RWPE2 (cell line): Measurements from ENCODE around the gene TRIM4.

Experiments used
- ATAC-seq: fragments of 200-7000 bp; cut with Tn5 transposase; 3 replicates; pipeline ENCODE4 v1.9.1; 2021; ENCODE audit warnings: low read depth
- DNase-seq: peaks from one replicate; pipeline ENCODE4 v3.0.0-alpha.2; 2020; ENCODE audit warnings: low spot score
- H3K27ac ChIP-seq: fragments of 450-650 bp; 2 replicates; pipeline ENCODE4 v1.5.1; 2017; ENCODE audit warnings: mild to moderate bottlenecking; ENCODE audit not compliant: poor library complexity, severe bottlenecking
- H3K27me3 ChIP-seq: fragments of 250-450 bp; sonication (Bioruptor Pico); 2 replicates; pipeline ENCODE4 v1.5.1; 2021; ENCODE audit warnings: mild to moderate bottlenecking, moderate library complexity; ENCODE audit not compliant: insufficient read depth, poor library complexity, severe bottlenecking
- H3K36me3 ChIP-seq: fragments of 250-450 bp; sonication (Bioruptor Pico); 2 replicates; pipeline ENCODE4 v1.5.1; 2020; ENCODE audit warnings: low read depth, mild to moderate bottlenecking, moderate library complexity
- H3K4me1 ChIP-seq: fragments of 250-450 bp; sonication (Bioruptor Pico); 2 replicates; pipeline ENCODE4 v1.5.1; 2021; ENCODE audit warnings: mild to moderate bottlenecking, moderate library complexity; ENCODE audit not compliant: insufficient read depth, poor library complexity, severe bottlenecking
- H3K4me3 ChIP-seq: fragments of 250-450 bp; sonication (Bioruptor Pico); 2 replicates; pipeline ENCODE4 v1.5.1; 2021; ENCODE audit warnings: mild to moderate bottlenecking, moderate library complexity; ENCODE audit not compliant: severe bottlenecking
- H3K9me3 ChIP-seq: fragments of 250-450 bp; sonication (Bioruptor Pico); 2 replicates; pipeline ENCODE4 v1.5.1; 2021; ENCODE audit warnings: mild to moderate bottlenecking, moderate library complexity; ENCODE audit not compliant: severe bottlenecking
- TF ChIP-seq, protein P1 (sequence below): fragments of 450-650 bp; IDR thresholded peaks from one replicate; pipeline ENCODE4 v1.5.1; 2017; ENCODE audit warnings: mild to moderate bottlenecking, moderate library complexity; ENCODE audit not compliant: poor library complexity, severe bottlenecking

TRIM4 gene

DNA sequence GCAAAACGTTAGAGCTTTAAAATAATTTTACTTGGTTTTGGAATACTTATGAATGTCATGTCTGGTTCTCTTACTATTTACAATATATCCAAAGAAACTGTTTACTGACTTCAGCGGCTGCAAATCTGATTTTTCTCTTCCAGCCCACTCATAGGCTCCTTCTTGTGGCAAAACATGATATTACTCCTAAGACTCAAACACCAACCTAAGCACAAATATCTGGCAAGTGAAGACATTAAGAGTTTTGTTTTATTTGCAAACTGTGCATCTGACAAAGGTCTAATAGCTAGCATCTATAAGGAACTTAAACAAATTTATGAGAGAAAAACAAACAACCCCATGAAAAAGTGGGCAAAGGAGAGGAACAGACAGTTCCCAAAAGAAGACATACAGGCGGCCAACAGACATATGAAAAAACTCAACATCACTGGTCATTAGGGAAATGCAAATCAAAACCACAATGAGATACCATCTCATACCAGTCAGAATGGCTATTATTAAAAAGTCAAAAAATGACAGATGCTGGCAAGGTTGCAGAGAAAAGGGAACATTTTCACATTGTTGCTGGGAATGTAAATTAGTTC lies 30.4 kb upstream of the TRIM4 start:
- no peak for ATAC-seq
- H3K9me3 ChIP-seq = no peaks in the 10 kb centered on the region
- H3K4me1 ChIP-seq = peaks cover 5% of the 10 kb centered on the region
- H3K27ac ChIP-seq = no peak overlapping the region
- H3K36me3 ChIP-seq = no peaks in the 10 kb centered on the region
- H3K4me3 ChIP-seq = no peak overlapping the region
- H3K27me3 ChIP-seq = no peaks in the 10 kb centered on the region
- DNase-seq = no peak
- TF ChIP-seq, protein P1, sequence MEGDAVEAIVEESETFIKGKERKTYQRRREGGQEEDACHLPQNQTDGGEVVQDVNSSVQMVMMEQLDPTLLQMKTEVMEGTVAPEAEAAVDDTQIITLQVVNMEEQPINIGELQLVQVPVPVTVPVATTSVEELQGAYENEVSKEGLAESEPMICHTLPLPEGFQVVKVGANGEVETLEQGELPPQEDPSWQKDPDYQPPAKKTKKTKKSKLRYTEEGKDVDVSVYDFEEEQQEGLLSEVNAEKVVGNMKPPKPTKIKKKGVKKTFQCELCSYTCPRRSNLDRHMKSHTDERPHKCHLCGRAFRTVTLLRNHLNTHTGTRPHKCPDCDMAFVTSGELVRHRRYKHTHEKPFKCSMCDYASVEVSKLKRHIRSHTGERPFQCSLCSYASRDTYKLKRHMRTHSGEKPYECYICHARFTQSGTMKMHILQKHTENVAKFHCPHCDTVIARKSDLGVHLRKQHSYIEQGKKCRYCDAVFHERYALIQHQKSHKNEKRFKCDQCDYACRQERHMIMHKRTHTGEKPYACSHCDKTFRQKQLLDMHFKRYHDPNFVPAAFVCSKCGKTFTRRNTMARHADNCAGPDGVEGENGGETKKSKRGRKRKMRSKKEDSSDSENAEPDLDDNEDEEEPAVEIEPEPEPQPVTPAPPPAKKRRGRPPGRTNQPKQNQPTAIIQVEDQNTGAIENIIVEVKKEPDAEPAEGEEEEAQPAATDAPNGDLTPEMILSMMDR = peak; percentile 33

DNA sequence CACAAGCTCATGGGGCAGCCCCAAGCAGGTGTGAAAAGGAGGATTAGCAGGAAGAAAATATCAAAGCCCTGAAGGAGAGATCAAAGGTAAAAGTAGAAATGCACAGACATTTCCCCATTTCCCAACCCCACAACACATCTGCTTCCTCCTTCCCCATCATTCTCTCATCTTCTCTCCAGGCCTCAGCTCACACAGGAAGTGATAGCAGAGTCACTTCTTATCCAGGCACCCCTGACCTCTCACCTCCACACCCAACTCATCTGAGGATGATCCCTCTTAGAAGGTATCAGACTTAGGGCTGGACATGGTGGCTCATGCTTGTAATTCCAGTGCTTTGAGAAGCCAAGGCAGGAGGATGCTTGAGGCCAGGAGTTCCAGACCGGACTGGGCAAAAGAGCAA lies 28.3 kb upstream of the TRIM4 start:
- ATAC-seq (no peak), DNase-seq (no peak)
- Histone ChIP-seq H3K36me3 (no peaks in the 10 kb centered on the region), H3K9me3 (no peaks in the 10 kb centered on the region), H3K27me3 (no peaks in the 10 kb centered on the region), H3K27ac (no peak overlapping the region), H3K4me3 (no peak overlapping the region), H3K4me1 (no peaks in the 10 kb centered on the region)
- TF ChIP-seq, protein P1 = no peak

DNA sequence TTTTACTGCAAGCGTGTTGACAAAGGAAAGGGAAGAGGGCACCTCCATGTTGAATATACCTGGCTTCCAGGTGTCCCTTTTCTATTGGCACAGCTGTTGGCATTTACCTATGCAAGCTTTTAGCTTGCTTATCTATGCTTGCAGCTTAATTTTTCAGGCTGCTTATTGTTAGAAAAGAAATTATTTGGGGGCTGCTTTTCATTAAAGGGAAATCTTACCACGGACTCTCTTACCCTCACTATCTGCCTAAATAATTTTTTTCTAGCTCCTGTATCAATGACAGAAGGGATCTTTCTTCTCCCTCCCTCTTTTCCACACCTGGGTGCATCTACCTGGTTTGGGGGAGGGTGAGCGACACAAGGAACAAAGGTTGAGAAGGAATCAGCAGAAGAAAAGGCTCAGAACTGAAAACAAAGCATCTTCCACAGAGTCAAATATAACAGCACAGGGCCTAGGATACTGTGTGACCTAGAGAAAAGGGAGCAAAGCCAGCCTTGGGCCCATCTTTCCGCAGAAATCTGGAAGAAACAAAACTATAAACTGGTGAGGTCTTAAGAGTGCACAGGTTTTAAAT lies 25.3 kb upstream of the TRIM4 start:
- H3K9me3 ChIP-seq = no peaks in the 10 kb centered on the region
- H3K4me3 ChIP-seq = no peak overlapping the region
- H3K4me1 ChIP-seq = no peaks in the 10 kb centered on the region
- ATAC-seq (no peak), DNase-seq (no peak)
- H3K27ac ChIP-seq = no peak overlapping the region
- H3K36me3 ChIP-seq = no peaks in the 10 kb centered on the region
- H3K27me3 ChIP-seq = no peaks in the 10 kb centered on the region
- TF ChIP-seq, protein P1 = no peak

DNA sequence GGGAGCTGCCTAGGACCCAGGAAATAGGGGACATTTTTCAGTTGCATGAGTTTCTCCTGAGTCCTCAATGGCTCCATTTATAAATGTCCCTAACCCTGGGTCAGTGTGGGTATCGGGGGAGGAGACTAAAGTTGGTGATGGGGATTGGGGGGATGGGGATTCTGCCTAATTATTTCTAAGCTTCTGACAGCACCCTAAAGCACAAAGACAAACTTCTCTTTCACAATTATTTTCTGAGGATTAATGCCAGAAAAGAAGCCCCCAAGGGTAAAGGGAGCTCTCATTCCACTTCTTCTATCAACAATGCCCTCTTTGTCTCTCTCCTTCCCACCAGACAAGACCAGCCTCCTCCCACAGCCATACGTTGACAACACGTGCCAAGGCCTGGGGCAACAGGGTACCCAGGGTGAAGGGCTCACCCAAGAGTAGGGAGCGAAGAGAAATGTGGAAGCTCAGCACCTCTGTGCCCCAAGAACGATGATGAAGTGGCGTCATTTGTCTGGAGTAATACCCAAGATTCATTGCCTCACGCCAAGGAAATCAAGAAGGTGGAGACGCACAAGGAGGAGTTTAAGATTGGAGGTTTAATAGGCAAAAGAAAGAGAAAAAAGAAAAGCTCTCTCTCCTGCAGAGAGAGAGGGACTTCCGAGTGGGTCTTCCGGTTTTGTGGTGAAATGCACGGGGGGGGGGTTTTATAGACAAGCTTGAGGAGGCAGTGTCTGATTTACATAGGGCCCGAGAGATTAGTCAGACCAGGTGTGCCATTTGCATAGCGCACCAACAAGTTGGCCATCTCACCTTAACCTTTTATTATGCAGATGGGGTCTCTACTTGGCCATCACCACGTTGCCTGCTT lies 24.5 kb upstream of the TRIM4 start:
- ATAC-seq = no peak
- Histone ChIP-seq H3K4me3 (no peak overlapping the region), H3K9me3 (no peaks in the 10 kb centered on the region), H3K27ac (no peak overlapping the region), H3K4me1 (no peaks in the 10 kb centered on the region), H3K27me3 (no peaks in the 10 kb centered on the region), H3K36me3 (no peaks in the 10 kb centered on the region)
- TF ChIP-seq, protein P1 = no peak
- no peak for DNase-seq
